HCT116 (cell line): Measurements from ENCODE around the gene ATRIP. TPM values are rescaled to one million over a fixed set of nuclear protein-coding genes. Genes with fewer than 3 reads are reported as not detected.
"Not testable (repeated sequence)": the region's sequence is repeated elsewhere in the genome, so short reads cannot be mapped to it uniquely, and the experiment has no call there.

ENCODE experiments used
- ATAC-seq: fragments of 200-7000 bp; cut with Tn5 transposase; 2 replicates; pipeline ENCODE4 v1.9.1; 2020; ENCODE audit warnings: mild to moderate bottlenecking, moderate library complexity
- BruUV-seq: library from RNA; stranded (reverse); fragments of 400-500 nt; replicated peaks from 2 replicates; lab custom pipeline; 2021; lab: Mats Ljungman, UMichigan
- CTCF ChIA-PET: fragments of 300-600 bp; sonication (Branson Sonifier 250); formaldehyde crosslinking; loops from one replicate; lab custom pipeline; 2021; ENCODE audit warnings: antibody characterized with exemption; lab: Charles Lee
- POLR2A ChIA-PET: fragments of 300-600, 350-600 bp; sonication (Branson Sonifier 250); formaldehyde crosslinking; loops from one replicate; lab custom pipeline; 2021; ENCODE audit warnings: antibody characterized with exemption; lab: Charles Lee
- RAD21 ChIA-PET, 2 experiments: fragments of 300-600 bp; sonication (Branson Sonifier 250); formaldehyde crosslinking; loops; one replicate each; lab custom pipeline; 2023; ENCODE audit warnings: low total read pairs in 2 of 2; ENCODE audit not compliant: uncharacterized antibody in 2 of 2, unreplicated experiment in 2 of 2, low non-redundant PET in 1 of 2; lab: Charles Lee
- DNase-seq: peaks from one replicate; pipeline ENCODE4 v3.0.0-alpha.2; 2010; ENCODE audit warnings: low read depth, low spot score
- H2AFZ ChIP-seq: fragments of 200-600 bp; shearing (Covaris generic), sonication (generic); 2 replicates; pipeline ENCODE4 v1.6.1; 2017; ENCODE audit warnings: low read depth, mixed run types, mixed read lengths, antibody characterized with exemption, low read length; ENCODE audit not compliant: poor library complexity, severe bottlenecking
- H3K27ac ChIP-seq: 2 replicates; pipeline ENCODE4 v1.5.1; 2012; ENCODE audit warnings: low read depth, low read length
- H3K27me3 ChIP-seq: fragments of 200-600 bp; sonication (generic); 2 replicates; pipeline ENCODE4 v1.6.1; 2016; ENCODE audit warnings: mixed run types, low read length, mixed read lengths; ENCODE audit not compliant: insufficient read depth
- H3K36me3 ChIP-seq, 2 experiments: fragments of 200-500 bp in 1 of 2; fragments of 200-600 bp in 1 of 2; sonication (Bioruptor generic) in 1 of 2; sonication (generic) in 1 of 2; 2 replicates each; pipeline versions ENCODE4 v1.5.1 to v1.6.1; 2014 to 2016; ENCODE audit warnings: low read length in 2 of 2, inconsistent platforms in 1 of 2, mixed read lengths in 1 of 2, mixed run types in 1 of 2; ENCODE audit not compliant: insufficient read depth in 2 of 2, control insufficient read depth in 1 of 2
- H3K4me1 ChIP-seq, 2 experiments: fragments of 200-600 bp in 1 of 2; sonication (generic) in 1 of 2; 2 replicates each; pipeline versions ENCODE4 v1.5.1 to v1.6.1; 2012 to 2017; ENCODE audit warnings: low read length in 2 of 2, inconsistent platforms in 1 of 2, mild to moderate bottlenecking in 1 of 2, mixed read lengths in 1 of 2, mixed run types in 1 of 2, moderate library complexity in 1 of 2; ENCODE audit not compliant: insufficient read depth in 2 of 2, control insufficient read depth in 1 of 2
- H3K4me2 ChIP-seq: fragments of 200-600 bp; sonication (generic); 2 replicates; pipeline ENCODE4 v1.6.1; 2017; ENCODE audit warnings: mixed run types, low read length, mixed read lengths
- H3K4me3 ChIP-seq, 2 experiments: fragments of 200-600 bp in 1 of 2; sonication (generic) in 1 of 2; replicated peaks in 1 of 2; 2 replicates each; pipeline ENCODE4 v1.5.1; 2011 to 2016; ENCODE audit warnings: low read length in 2 of 2, control low read depth in 1 of 2, low read depth in 1 of 2, mild to moderate bottlenecking in 1 of 2, mixed read lengths in 1 of 2, mixed run types in 1 of 2
- H3K79me2 ChIP-seq: fragments of 200-600 bp; sonication (generic); 2 replicates; pipeline ENCODE4 v1.6.1; 2017; ENCODE audit warnings: mild to moderate bottlenecking, mixed run types, low read length, moderate library complexity, mixed read lengths; ENCODE audit not compliant: insufficient read depth
- H3K9ac ChIP-seq: fragments of 200-600 bp; sonication (generic); 2 replicates; pipeline ENCODE4 v1.6.1; 2016; ENCODE audit warnings: low read length, mixed read lengths
- H3K9me2 ChIP-seq: fragments of 200-600 bp; sonication (generic), shearing (Covaris generic); 2 replicates; pipeline ENCODE4 v1.6.1; 2017; ENCODE audit warnings: mixed run types, mild to moderate bottlenecking, moderate library complexity; ENCODE audit not compliant: insufficient read depth
- H3K9me3 ChIP-seq, 2 experiments: fragments of 200-500 bp in 1 of 2; fragments of 200-600 bp in 1 of 2; sonication (Bioruptor generic) in 1 of 2; sonication (generic) in 1 of 2; 2 replicates each; pipeline ENCODE4 v1.6.1; 2014 to 2017; ENCODE audit warnings: low read length in 2 of 2, mixed read lengths in 2 of 2, inconsistent platforms in 1 of 2, low read depth in 1 of 2, mild to moderate bottlenecking in 1 of 2, mixed run types in 1 of 2, moderate library complexity in 1 of 2; ENCODE audit not compliant: control insufficient read depth in 1 of 2, insufficient read depth in 1 of 2
- H4K20me1 ChIP-seq: fragments of 200-600 bp; sonication (generic), shearing (Covaris generic); 2 replicates; pipeline ENCODE4 v1.6.1; 2017; ENCODE audit warnings: mixed run types, mild to moderate bottlenecking, moderate library complexity; ENCODE audit not compliant: insufficient read depth
- ATF3 ChIP-seq: IDR thresholded peaks from 2 replicates; pipeline ENCODE4 v1.6.1; 2012
- JUND ChIP-seq: IDR thresholded peaks from 2 replicates; pipeline ENCODE4 v1.6.1; 2012
- MAX ChIP-seq: IDR thresholded peaks from 2 replicates; pipeline ENCODE4 v1.6.1; 2012
- POLR2A ChIP-seq: IDR thresholded peaks from 2 replicates; pipeline ENCODE4 v1.7.0; 2011; ENCODE audit warnings: borderline replicate concordance; ENCODE audit not compliant: insufficient read depth, insufficient read length; ENCODE audit errors: extremely low read depth
- POLR2AphosphoS5 ChIP-seq: IDR thresholded peaks from 2 replicates; pipeline ENCODE4 v1.6.1; 2011; ENCODE audit warnings: mild to moderate bottlenecking, low read depth, low read length, moderate library complexity
- RAD21 ChIP-seq: IDR thresholded peaks from 2 replicates; pipeline ENCODE4 v1.6.1; 2012; ENCODE audit warnings: low read depth, mild to moderate bottlenecking
- SIN3A ChIP-seq: IDR thresholded peaks from 2 replicates; pipeline ENCODE4 v1.6.1; 2012; ENCODE audit warnings: low read depth
- SRF ChIP-seq: IDR thresholded peaks from 2 replicates; pipeline ENCODE4 v1.6.1; 2012; ENCODE audit warnings: low read depth
- TCF7L2 ChIP-seq: IDR thresholded peaks from 2 replicates; pipeline ENCODE4 v1.7.0; 2011; ENCODE audit warnings: borderline replicate concordance, inconsistent platforms; ENCODE audit not compliant: insufficient read depth, insufficient read length; ENCODE audit errors: extremely low read depth
- YY1 ChIP-seq: IDR thresholded peaks from 2 replicates; pipeline ENCODE4 v1.6.1; 2011; ENCODE audit warnings: low read length, low read depth, moderate library complexity, mild to moderate bottlenecking; ENCODE audit not compliant: insufficient replicate concordance; ENCODE audit errors: extremely low read depth
- ZFX ChIP-seq: fragments of 450-650 bp; IDR thresholded peaks from 2 replicates; pipeline ENCODE4 v1.6.1; 2017
- intact Hi-C: fragments of 100-400 bp; cut with micrococcal nuclease; formaldehyde crosslinking; loops from 2 replicates; pipeline ENCODE4 v1.10.0; 2022
- total RNA-seq: library from RNA; stranded (reverse); gene quantifications from one replicate; pipeline ENCODE4 v1.2.1, GENCODE V29; 2021; ENCODE audit not compliant: unreplicated experiment

Gene ATRIP
- total RNA-seq, 1 experiment from 2014 or later = 15.6 TPM

- BruUV-seq = no TSS peak
- peaks cover 42 to 43% of the 10 kb centered on the region in 2 experiments for H3K36me3 ChIP-seq
- no peak overlapping the region for H3K4me3 ChIP-seq
- no peak overlapping the region for H2AFZ ChIP-seq
- ATAC-seq = no peak
- ChIA-PET CTCF (no interaction called here), POLR2A (no interaction called here), RAD21 (no interaction called here)
- intact Hi-C loops = no loop called here
- no peaks in the 10 kb centered on the region for H3K9me3 ChIP-seq
- no peak for DNase-seq
- no peaks in the 10 kb centered on the region for H3K79me2 ChIP-seq
- H3K9me2 ChIP-seq = no peaks in the 10 kb centered on the region
- no peak overlapping the region for H3K9ac ChIP-seq
- no peak overlapping the region for H3K4me2 ChIP-seq
- TF ChIP-seq YY1 (no peak), POLR2AphosphoS5 (no peak), ATF3 (no peak), POLR2A (no peak), JUND (no peak), TCF7L2 (no peak), MAX (no peak), SIN3A (no peak)
- TF ChIP-seq, all 23 proteins: peak for 0
- peaks cover 0 to 2% of the 10 kb centered on the region in 2 experiments; a peak in 2 of 4 replicates for H3K4me1 ChIP-seq
- no peaks in the 10 kb centered on the region for H3K27me3 ChIP-seq
- H3K27ac ChIP-seq = no peak overlapping the region
- H4K20me1 ChIP-seq = no peaks in the 10 kb centered on the region
Observed at GRCh38 chr3:48459773-48460516, 13.4 kb downstream of the ATRIP start.

GRCh38 chr3:48460517-48460902 is 14.0 kb downstream of the ATRIP start:
- Histone ChIP-seq H3K9me2 (no peaks in the 10 kb centered on the region), H3K9me3 (no peaks in the 10 kb centered on the region), H3K4me2 (no peak overlapping the region), H3K9ac (no peak overlapping the region), H3K4me3 (no peak overlapping the region), H3K36me3 (peaks cover 40 to 43% of the 10 kb centered on the region in 2 experiments), H2AFZ (no peak overlapping the region), H4K20me1 (no peaks in the 10 kb centered on the region), H3K4me1 (peaks cover 4 to 7% of the 10 kb centered on the region in 2 experiments; a peak in 3 of 4 replicates), H3K27me3 (no peaks in the 10 kb centered on the region), H3K27ac (no peak overlapping the region), H3K79me2 (no peaks in the 10 kb centered on the region)
- TF ChIP-seq ZFX = no peak
- TF ChIP-seq SRF = no peak
- no peak for TF ChIP-seq ATF3
- no peak for TF ChIP-seq RAD21
- ChIA-PET RAD21 (no interaction called here), POLR2A (no interaction called here), CTCF (no interaction called here)
- ATAC-seq = no peak
- BruUV-seq = no TSS peak
- intact Hi-C loops = no loop called here
- DNase-seq = no peak

DNA sequence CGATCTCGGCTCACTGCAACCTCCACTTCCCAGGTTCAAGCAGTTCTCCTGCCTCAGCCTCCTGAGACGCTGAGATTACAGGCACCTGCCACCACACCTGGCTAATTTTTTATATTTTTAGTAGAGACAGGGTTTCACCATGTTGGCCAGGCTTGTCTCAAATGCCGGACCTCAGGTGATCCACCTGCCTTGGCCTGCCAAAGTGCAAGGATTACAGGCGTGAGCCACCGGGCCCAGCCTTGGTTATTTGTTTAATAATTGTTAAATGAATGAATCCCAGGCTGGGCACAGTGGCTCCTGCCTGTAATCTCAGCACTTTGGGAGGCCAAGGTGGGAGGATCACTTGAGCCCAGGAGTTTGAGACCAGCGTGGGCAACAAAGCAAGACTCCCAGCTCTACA is 15.2 kb downstream of the ATRIP start:
- BruUV-seq, H3K4me2 ChIP-seq, DNase-seq, H4K20me1 ChIP-seq, H3K27me3 ChIP-seq, ATAC-seq, H3K9me3 ChIP-seq, RAD21 ChIA-PET, H3K79me2 ChIP-seq, H2AFZ ChIP-seq, CTCF ChIA-PET, intact Hi-C loops, H3K4me3 ChIP-seq, H3K9me2 ChIP-seq, H3K9ac ChIP-seq, H3K27ac ChIP-seq: not testable (repeated sequence)
- H3K4me1 ChIP-seq = peaks cover 11 to 20% of the 10 kb centered on the region in 2 experiments
- POLR2A ChIA-PET = interaction anchor here (1.1 kb wide), 1 partner anchor 94 kb away, joined by 3 read pairs; no protein-coding TSS in a partner anchor
- H3K36me3 ChIP-seq = peaks cover 31 to 37% of the 10 kb centered on the region in 2 experiments
